SJSA1 (cell line): ENCODE results near the gene ARL5A. TPM values are rescaled to one million over a fixed set of nuclear protein-coding genes. Genes with fewer than 3 reads are reported as not detected.

Experiments
- DNase-seq, 2 experiments: peaks; one replicate each; pipeline ENCODE4 v3.0.0-alpha.2; 2015 to 2020; ENCODE audit warnings: low spot score in 2 of 2, low read depth in 1 of 2
- H3K27ac ChIP-seq: fragments of 250-450 bp; sonication (Bioruptor Pico); 2 replicates; pipeline ENCODE4 v1.5.1; 2020; ENCODE audit warnings: mild to moderate bottlenecking, moderate library complexity
- H3K27me3 ChIP-seq: fragments of 250-450 bp; sonication (Bioruptor Pico); replicated peaks from 2 replicates; pipeline ENCODE4 v1.5.1; 2020; ENCODE audit warnings: mild to moderate bottlenecking, moderate library complexity
- H3K36me3 ChIP-seq: fragments of 250-450 bp; sonication (Bioruptor Pico); 2 replicates; pipeline ENCODE4 v1.5.1; 2020; ENCODE audit warnings: mild to moderate bottlenecking
- H3K4me1 ChIP-seq: fragments of 250-450 bp; sonication (Bioruptor Pico); replicated peaks from 2 replicates; pipeline ENCODE4 v1.6.1; 2021; ENCODE audit warnings: mild to moderate bottlenecking
- H3K4me3 ChIP-seq: fragments of 250-450 bp; sonication (Bioruptor Pico); 2 replicates; pipeline ENCODE4 v1.5.1; 2020; ENCODE audit warnings: mild to moderate bottlenecking
- H3K9me3 ChIP-seq: fragments of 250-450 bp; sonication (Bioruptor Pico); replicated peaks from 2 replicates; pipeline ENCODE4 v1.5.1; 2020; ENCODE audit warnings: mild to moderate bottlenecking
- total RNA-seq: library from RNA; depleted of rRNA; stranded (reverse); fragments of >200 nt; shearing (Covaris generic); gene quantifications from 2 replicates; pipeline ENCODE4 v1.2.3, GENCODE V29; 2014; rRNA removed

ARL5A gene
- total RNA-seq, 1 experiment from 2014 or later, result 68.9 TPM

DNA sequence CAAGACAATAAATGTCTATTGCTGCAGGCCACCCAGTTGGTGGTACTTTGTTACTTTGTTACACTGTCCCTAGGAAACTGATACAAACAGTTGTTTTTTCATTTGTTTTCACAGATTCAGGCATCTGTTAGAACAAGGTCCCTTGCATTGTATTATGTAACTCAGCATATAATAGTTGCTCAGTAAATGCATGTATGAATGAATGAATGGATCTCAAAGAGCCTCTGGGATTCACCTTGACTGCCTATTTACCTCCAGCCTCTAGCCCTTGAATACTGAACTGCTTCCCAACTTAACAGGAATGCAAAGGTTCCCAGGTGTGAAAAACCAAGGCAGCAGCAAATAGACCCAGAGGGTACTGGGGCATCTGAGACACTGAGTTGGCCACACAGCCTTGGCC, 66.5 kb downstream of the ARL5A start:
- Histone ChIP-seq H3K27me3 (no peaks in the 10 kb centered on the region), H3K27ac (no peak overlapping the region), H3K9me3 (no peaks in the 10 kb centered on the region), H3K36me3 (no peaks in the 10 kb centered on the region), H3K4me1 (no peaks in the 10 kb centered on the region), H3K4me3 (no peak overlapping the region)
- DNase-seq, result no peak

DNA sequence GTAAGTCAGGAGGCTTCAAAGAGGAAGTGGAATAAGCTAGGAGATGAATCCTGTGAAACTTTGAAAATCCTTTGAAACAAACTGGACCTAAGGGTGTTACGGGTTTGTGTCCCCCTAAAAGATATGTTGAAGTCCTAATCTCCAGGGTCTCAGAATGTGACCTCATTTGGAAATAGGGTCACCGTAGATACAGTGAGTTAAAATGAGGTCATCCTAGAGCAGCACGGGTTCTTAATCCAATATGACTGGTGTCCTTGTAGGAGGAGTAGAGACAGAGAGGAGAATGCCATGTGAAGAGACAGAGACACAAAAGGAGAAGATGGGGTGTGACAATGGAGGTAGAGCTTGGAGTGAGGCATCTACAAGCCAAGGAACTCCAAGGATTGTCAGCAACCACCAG, 67.0 kb downstream of the ARL5A start:
- no peak for DNase-seq
- Histone ChIP-seq H3K27me3 (no peaks in the 10 kb centered on the region), H3K36me3 (no peaks in the 10 kb centered on the region), H3K27ac (no peak overlapping the region), H3K9me3 (no peaks in the 10 kb centered on the region), H3K4me3 (no peak overlapping the region), H3K4me1 (no peaks in the 10 kb centered on the region)

DNA sequence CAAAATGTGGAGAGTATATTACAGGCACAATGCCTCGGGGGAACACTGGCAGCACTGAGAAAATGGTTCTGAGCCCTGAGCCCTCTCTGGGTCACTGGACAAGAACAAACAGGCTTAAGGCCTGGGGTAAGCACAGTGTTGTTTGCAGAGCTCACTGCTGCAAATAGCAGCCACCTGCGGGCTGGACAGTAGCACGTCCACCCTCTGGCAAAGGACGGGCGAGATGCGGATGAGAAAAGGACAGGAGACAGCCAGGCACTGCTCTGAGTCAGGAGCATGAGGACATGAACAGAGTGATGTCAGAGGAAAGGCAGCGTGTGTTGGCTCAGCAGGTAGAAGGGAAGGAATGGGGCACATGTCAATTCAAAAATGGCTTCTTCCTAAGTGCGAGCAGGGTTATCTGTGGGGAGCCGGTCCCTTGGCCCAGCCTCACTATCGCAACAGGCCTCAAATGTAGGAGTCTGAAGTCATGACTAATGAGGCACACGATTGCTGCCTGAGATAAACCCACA, 68.0 kb downstream of the ARL5A start:
- H3K27me3 ChIP-seq, result no peaks in the 10 kb centered on the region
- H3K36me3 ChIP-seq, result no peaks in the 10 kb centered on the region
- H3K27ac ChIP-seq, result no peak overlapping the region
- no peaks in the 10 kb centered on the region for H3K4me1 ChIP-seq
- H3K9me3 ChIP-seq, result no peaks in the 10 kb centered on the region
- no peak for DNase-seq
- no peak overlapping the region for H3K4me3 ChIP-seq

DNA sequence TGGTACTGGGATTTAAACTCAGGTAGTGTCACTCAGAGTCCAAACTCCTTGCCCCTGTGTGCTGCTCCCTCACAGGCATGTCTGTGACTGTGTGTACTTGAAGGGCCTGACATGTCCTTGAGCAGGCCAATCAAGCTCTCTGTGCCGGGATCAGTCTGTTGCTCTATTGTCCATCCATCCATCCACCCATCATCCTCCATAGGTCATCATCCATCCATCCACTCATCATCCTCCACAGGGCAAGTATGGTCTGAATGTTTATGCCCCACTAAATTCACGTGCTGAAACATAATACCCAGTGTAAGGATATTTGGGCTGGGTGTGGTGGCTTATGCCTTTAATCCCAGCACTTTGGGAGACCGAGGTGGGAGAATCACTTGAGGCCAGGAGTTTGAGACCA, 69.5 kb downstream of the ARL5A start:
- Histone ChIP-seq H3K4me3 (no peak overlapping the region), H3K27ac (no peak overlapping the region), H3K27me3 (no peaks in the 10 kb centered on the region; the same call in 1 of the 2 replicates), H3K36me3 (no peaks in the 10 kb centered on the region), H3K9me3 (no peaks in the 10 kb centered on the region), H3K4me1 (no peaks in the 10 kb centered on the region)
- no peak for DNase-seq

DNA sequence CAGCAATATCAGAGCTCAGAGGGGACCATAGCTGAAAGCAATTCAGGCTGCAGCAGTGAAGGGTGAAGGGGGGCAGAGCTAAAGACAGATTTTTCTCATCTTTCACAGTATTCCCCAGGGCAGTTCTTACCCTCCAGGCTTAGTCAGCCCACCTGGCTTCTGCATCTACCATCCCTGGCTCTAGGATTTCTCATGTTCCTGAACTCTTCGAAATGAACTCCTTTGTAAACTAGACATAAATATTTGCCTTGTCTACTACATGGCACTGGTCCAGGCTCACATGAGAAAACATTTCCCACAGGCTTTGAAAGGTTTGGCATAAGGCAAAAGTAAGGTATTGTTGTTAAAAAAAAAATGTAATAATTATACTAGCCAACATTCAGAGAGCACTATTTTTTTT, 70.4 kb downstream of the ARL5A start:
- no peak overlapping the region for H3K27ac ChIP-seq
- no peak overlapping the region for H3K4me3 ChIP-seq
- H3K36me3 ChIP-seq, result no peaks in the 10 kb centered on the region
- H3K27me3 ChIP-seq, result no peaks in the 10 kb centered on the region; the same call in 1 of the 2 replicates
- DNase-seq, result no peak
- H3K4me1 ChIP-seq, result no peaks in the 10 kb centered on the region
- H3K9me3 ChIP-seq, result no peaks in the 10 kb centered on the region

DNA sequence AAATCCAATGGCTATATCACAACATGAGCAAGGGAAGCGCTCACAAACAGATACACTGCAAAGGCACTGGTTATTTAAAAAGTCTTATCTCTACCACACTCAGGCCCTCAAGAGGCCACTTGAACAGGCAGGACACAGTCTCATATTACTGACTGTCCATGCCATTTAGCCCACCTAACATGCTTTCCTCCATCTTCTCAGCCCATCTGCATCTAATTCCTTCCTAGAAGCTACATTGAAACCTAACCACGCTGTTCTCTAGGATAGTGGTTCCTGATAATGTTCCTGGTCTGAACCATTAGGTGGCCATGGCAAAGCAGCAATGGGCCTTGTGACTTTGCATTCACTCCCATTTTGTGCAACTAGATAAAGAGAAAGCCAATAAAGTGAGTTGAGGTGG, 71.4 kb downstream of the ARL5A start:
- Histone ChIP-seq H3K27me3 (no peaks in the 10 kb centered on the region; the same call in 1 of the 2 replicates), H3K27ac (no peak overlapping the region), H3K36me3 (no peaks in the 10 kb centered on the region), H3K4me3 (no peak overlapping the region), H3K4me1 (no peaks in the 10 kb centered on the region), H3K9me3 (no peaks in the 10 kb centered on the region)
- DNase-seq, result no peak

DNA sequence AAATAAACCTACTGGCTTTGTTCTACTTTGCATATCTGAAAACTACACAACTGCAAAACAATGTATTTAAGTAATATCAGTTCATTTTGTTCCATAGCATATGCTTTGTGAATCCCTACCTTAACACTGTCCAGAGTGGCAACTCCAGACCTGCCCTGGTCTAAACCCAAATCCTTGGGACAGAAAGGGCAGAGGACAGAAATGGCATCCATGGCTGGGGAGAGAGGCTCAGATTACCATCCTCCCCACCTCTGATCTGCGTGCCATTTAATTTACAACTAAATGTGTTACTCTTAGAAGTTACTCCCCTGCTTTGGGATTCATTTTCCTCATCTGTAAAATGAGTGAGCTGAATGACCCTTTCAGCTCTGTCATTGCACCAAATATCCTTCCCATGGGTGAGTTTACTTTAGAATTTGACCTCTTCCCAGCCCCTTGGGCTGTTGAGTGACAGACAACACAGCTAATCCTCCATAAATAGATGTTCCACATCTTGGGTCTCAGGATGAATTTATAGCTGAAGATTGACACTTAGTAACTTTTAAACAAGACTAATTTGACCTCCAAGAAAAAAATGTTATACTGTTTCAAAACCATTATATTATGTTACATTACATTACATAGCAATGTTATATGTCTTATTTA, 73.8 kb downstream of the ARL5A start:
- Histone ChIP-seq H3K9me3 (no peaks in the 10 kb centered on the region), H3K4me3 (no peak overlapping the region), H3K36me3 (no peaks in the 10 kb centered on the region), H3K4me1 (no peaks in the 10 kb centered on the region), H3K27ac (no peak overlapping the region), H3K27me3 (no peaks in the 10 kb centered on the region; the same call in 1 of the 2 replicates)
- no peak for DNase-seq

DNA sequence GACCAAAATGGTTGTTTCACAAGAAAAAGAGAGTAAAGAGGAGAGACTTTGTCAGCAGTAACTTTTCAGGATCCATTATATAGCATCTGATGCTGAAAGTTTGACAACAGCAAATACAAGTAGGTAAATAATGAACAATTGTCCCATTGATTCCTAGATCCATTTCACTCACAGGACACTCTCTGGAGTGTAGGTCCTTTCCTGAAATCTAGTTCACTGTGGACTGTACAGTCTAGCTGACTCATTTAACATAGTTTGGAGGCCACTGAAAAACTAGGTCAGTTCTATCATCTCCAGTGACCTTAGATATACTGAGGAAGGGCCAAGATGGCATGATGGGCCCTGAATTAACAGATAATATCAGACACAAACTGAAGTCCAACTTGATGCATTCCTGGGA, 74.7 kb downstream of the ARL5A start:
- Histone ChIP-seq H3K27me3 (no peaks in the 10 kb centered on the region; the same call in 1 of the 2 replicates), H3K36me3 (no peaks in the 10 kb centered on the region), H3K4me3 (no peak overlapping the region), H3K4me1 (no peaks in the 10 kb centered on the region), H3K27ac (no peak overlapping the region), H3K9me3 (no peaks in the 10 kb centered on the region)
- no peak for DNase-seq

Other genes with a start within 250 kb of the ARL5A start
- gene NEB, start 93.9 kb downstream of the ARL5A start, total RNA-seq, result 0.03 TPM in 1 of 2 replicates, not detected in the other